ENCODE data around the gene OGT.

- TF ChIP-seq CTCF (conservative IDR thresholded peaks at IDR 0.05 in 1 of 2, IDR thresholded peaks at IDR 0.05 in 1 of 2; ENCODE audit: extremely low read depth in 1 of 2, insufficient read depth in 1 of 2, low read depth in 1 of 2, low read length in 2 of 2) = no peak
- no peak for TF ChIP-seq EZH2 (IDR thresholded peaks at IDR 0.05; ENCODE audit: borderline replicate concordance, low read length)
Measured at GRCh38 chrX:71616672-71617529, 84.0 kb downstream of the OGT start.

All from mammary epithelial cell (primary cell).